Esophagus muscularis mucosa (tissue), 4 donors: ENCODE results near the gene SLC23A2. TPM values are rescaled to one million over a fixed set of nuclear protein-coding genes. Genes with fewer than 3 reads are reported as not detected.

Experiments used
- DNase-seq: peaks from one replicate; pipeline ENCODE4 v3.0.0-alpha.2; 2017; ENCODE audit errors: extremely low spot score
- H3K27ac ChIP-seq, 4 donors: fragments of 200-600 bp; sonication (generic); replicated peaks in 1 of 4; 1 replicate in 3 of 4; 2 replicates in 1 of 4; pipeline ENCODE4 v1.5.1; 2016 to 2019; ENCODE audit warnings: mild to moderate bottlenecking in 1 of 4
- H3K27me3 ChIP-seq, 4 donors: fragments of 200-600 bp; sonication (generic); one replicate each; pipeline versions ENCODE4 v1.5.1 to v1.6.0; 2016 to 2019
- H3K36me3 ChIP-seq, 4 donors: fragments of 200-600 bp; sonication (generic); one replicate each; pipeline ENCODE4 v1.5.1; 2016 to 2019
- H3K4me1 ChIP-seq, 4 donors: fragments of 200-600 bp; sonication (generic); one replicate each; pipeline ENCODE4 v1.5.1; 2016 to 2019
- H3K4me3 ChIP-seq, 4 donors: fragments of 200-600 bp; sonication (generic); 1 replicate in 2 of 4; 2 replicates in 2 of 4; pipeline ENCODE4 v1.5.1; 2016 to 2019; ENCODE audit warnings: mild to moderate bottlenecking in 4 of 4, moderate library complexity in 1 of 4
- H3K9me3 ChIP-seq, 4 donors: fragments of 200-600 bp; sonication (generic); 1 replicate in 3 of 4; 2 replicates in 1 of 4; pipeline ENCODE4 v1.5.1; 2016 to 2019
- EP300 ChIP-seq: sonication (generic); formaldehyde crosslinking; IDR thresholded peaks from one replicate; pipeline ENCODE4 v1.6.1; 2017; ENCODE audit warnings: antibody characterized with exemption
- POLR2A ChIP-seq: fragments of 450-650 bp; IDR thresholded peaks from one replicate; pipeline ENCODE4 v1.6.1; 2017; ENCODE audit warnings: antibody characterized with exemption, moderate library complexity, mild to moderate bottlenecking, low read depth
- POLR2AphosphoS5 ChIP-seq, 2 donors: sonication (generic); formaldehyde crosslinking; IDR thresholded peaks; one replicate each; pipeline ENCODE4 v1.6.1; 2017; ENCODE audit warnings: antibody characterized with exemption in 2 of 2
- WGBS: methylation state at CpG from one replicate; pipeline ENCODE4 v1.1.5; 2018; 5-methylcytosine and 5-hydroxymethylcytosine counted together
- intact Hi-C: fragments of 100-400 bp; cut with DNase I; formaldehyde crosslinking; loops from one replicate; pipeline ENCODE4 v1.15.1; 2023
- total RNA-seq, 4 donors: library from RNA; depleted of rRNA; stranded (reverse); fragments of >200 nt; gene quantifications; one replicate each; pipeline versions ENCODE4 v1.1.0 to v1.2.1, GENCODE V29; 2016
- TF ChIP-seq, protein P1 (sequence below), 3 experiments: fragments of 200-600 bp in 2 of 3; fragments of 450-650 bp in 1 of 3; sonication (generic) in 2 of 3; IDR thresholded peaks; one replicate each; pipeline ENCODE4 v1.5.1; 2017 to 2019; ENCODE audit warnings: antibody characterized with exemption in 3 of 3, mild to moderate bottlenecking in 2 of 3, moderate library complexity in 1 of 3

SLC23A2 gene
- total RNA-seq, 4 donors from 2014 or later, result 8.7 to 16.0 (median 12.2) TPM

DNA sequence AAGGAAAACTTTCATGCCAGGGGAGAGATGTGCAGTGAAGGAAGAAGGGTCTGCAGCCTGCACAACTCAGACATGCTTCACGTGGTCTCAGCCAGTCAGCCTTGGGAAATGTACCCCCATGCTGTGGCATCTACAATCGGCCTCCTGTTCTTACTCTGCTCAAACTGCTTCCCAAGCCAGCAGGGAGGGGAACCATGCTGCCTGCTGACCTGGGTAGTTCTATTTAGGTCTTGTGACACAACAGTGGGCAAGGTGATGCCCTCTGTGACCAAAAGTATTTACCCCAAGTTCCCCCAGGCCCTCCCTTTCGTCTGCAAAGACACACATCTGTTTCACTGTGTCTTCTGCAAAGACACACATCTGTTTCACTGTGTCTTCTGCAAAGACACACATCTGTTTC, 106.9 kb downstream of the SLC23A2 start:
- Histone ChIP-seq H3K4me1 (peaks cover 0 to 20% (median 14%) of the 10 kb centered on the region in 4 donors), H3K9me3 (no peaks in the 10 kb centered on the region), H3K4me3 (no peak overlapping the region), H3K27me3 (no peaks in the 10 kb centered on the region), H3K27ac (no peak overlapping the region), H3K36me3 (peaks cover under 1 to 38% (median 15%) of the 10 kb centered on the region in 4 donors)
- intact Hi-C loops, result no loop called here
- TF ChIP-seq POLR2A (no peak), EP300 (no peak), POLR2AphosphoS5 (IDR thresholded peaks at IDR 0.05) (no peak)
- TF ChIP-seq, protein P1, sequence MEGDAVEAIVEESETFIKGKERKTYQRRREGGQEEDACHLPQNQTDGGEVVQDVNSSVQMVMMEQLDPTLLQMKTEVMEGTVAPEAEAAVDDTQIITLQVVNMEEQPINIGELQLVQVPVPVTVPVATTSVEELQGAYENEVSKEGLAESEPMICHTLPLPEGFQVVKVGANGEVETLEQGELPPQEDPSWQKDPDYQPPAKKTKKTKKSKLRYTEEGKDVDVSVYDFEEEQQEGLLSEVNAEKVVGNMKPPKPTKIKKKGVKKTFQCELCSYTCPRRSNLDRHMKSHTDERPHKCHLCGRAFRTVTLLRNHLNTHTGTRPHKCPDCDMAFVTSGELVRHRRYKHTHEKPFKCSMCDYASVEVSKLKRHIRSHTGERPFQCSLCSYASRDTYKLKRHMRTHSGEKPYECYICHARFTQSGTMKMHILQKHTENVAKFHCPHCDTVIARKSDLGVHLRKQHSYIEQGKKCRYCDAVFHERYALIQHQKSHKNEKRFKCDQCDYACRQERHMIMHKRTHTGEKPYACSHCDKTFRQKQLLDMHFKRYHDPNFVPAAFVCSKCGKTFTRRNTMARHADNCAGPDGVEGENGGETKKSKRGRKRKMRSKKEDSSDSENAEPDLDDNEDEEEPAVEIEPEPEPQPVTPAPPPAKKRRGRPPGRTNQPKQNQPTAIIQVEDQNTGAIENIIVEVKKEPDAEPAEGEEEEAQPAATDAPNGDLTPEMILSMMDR (IDR thresholded peaks at IDR 0.05), result no peak
- no peak for DNase-seq
- 94% methylated on average over 3 of the region's 3 CpGs for WGBS

DNA sequence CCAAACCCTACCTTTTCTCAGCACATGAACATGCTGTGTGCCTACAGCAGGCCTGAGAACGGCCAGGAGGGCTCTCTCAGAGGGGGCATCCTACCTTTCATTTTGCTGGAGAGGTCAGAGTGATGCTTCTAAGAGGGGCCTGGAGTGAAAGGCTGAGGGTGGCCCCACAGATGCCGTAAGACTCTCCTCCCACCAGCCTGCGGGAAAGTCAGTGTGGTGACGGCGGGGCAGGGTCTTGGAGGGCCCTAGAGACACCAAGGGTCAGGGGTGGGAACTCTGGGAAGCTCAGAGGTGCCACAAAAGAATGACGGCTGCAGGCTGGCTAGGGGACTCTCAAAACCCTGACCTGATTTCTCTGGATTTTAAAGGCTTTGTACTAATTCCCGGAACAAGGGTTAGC, 107.6 kb downstream of the SLC23A2 start:
- DNase-seq, result no peak
- no peaks in the 10 kb centered on the region for H3K9me3 ChIP-seq
- 96% methylated on average over 7 of the region's 7 CpGs for WGBS

DNA sequence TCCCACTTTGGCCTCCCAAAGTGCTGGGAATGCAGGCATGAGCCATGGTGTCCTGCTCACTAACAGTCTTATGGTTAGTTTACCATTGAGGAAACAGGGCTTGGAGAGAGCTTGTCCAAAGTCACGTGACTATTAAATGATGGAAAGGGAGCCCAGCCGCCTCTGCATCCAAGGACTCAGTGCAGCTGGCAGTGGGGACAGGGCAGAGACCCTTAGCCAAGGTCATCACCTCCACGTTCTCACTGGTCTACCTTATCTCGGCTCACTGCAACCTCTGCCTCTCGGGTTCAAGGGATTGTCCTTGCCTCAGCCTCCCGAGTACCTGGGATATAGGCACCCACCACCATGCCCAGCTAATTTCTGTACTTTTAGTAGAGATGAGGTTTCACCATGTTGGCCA, 109.3 kb downstream of the SLC23A2 start:
- no peak overlapping the region for H3K27ac ChIP-seq
- no peak for TF ChIP-seq POLR2A
- TF ChIP-seq, protein P1 (IDR thresholded peaks at IDR 0.05), result no peak
- no peak for TF ChIP-seq EP300
- no peak for TF ChIP-seq POLR2AphosphoS5 (IDR thresholded peaks at IDR 0.05)

More for the DNA sequence above, 107.6 kb downstream of the SLC23A2 start:
- no peak for TF ChIP-seq POLR2AphosphoS5 (IDR thresholded peaks at IDR 0.05)
- TF ChIP-seq, protein P1 (IDR thresholded peaks at IDR 0.05), result no peak
- TF ChIP-seq POLR2A, result no peak
- TF ChIP-seq EP300, result no peak
- intact Hi-C loops, result no loop called here
- Histone ChIP-seq H3K27ac (no peak overlapping the region), H3K4me3 (no peak overlapping the region), H3K4me1 (peaks cover 0 to 13% (median 11%) of the 10 kb centered on the region in 4 donors), H3K27me3 (no peaks in the 10 kb centered on the region), H3K36me3 (peaks cover 6 to 38% (median 18%) of the 10 kb centered on the region in 4 donors)

DNA sequence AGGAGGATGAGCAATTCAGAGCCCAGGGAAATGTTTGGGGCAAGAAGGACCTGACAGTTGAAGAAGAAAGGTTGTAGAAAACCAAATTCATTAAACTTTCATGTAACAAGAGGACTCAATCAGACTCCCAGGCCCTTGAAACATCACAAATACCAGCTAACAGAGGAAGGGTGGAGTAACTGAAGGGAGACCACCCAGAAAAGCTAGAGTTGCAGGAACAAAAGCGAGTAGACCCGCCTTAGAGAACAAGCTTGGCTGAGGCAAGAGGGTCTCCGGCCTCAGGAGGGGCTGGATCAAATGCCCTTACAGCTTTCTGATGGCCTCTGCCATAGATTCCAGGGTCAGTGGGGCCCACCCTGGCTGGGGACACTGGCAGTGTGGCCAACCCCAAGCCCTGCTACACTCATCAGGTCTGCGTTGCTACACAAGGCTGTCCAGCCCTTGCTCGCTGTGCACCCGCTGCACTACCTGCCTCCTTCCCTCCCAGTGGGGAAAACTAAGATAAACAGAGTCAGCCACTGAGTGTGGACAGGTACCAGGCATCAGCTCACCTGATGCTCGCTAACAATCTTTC, 110.0 kb downstream of the SLC23A2 start:
- intact Hi-C loops, result no loop called here
- TF ChIP-seq POLR2A, result no peak
- 93% methylated on average over 7 of the region's 7 CpGs for WGBS
- H3K9me3 ChIP-seq, result no peaks in the 10 kb centered on the region
- peaks cover 6 to 50% (median 19%) of the 10 kb centered on the region in 4 donors for H3K36me3 ChIP-seq
- H3K4me3 ChIP-seq, result no peak overlapping the region
- H3K4me1 ChIP-seq, result peaks cover 0 to 6% (median 0%) of the 10 kb centered on the region in 4 donors
- no peak for DNase-seq
- H3K27me3 ChIP-seq, result no peaks in the 10 kb centered on the region
- no peak overlapping the region for H3K27ac ChIP-seq

More for the DNA sequence above, 109.3 kb downstream of the SLC23A2 start:
- Histone ChIP-seq H3K27me3 (no peaks in the 10 kb centered on the region), H3K36me3 (peaks cover 6 to 48% (median 19%) of the 10 kb centered on the region in 4 donors), H3K9me3 (no peaks in the 10 kb centered on the region), H3K4me1 (peaks cover 0 to 3% (median 0%) of the 10 kb centered on the region in 4 donors), H3K4me3 (no peak overlapping the region)
- 100% methylated on average over 2 of the region's 6 CpGs for WGBS
- intact Hi-C loops, result no loop called here
- DNase-seq, result no peak

DNA sequence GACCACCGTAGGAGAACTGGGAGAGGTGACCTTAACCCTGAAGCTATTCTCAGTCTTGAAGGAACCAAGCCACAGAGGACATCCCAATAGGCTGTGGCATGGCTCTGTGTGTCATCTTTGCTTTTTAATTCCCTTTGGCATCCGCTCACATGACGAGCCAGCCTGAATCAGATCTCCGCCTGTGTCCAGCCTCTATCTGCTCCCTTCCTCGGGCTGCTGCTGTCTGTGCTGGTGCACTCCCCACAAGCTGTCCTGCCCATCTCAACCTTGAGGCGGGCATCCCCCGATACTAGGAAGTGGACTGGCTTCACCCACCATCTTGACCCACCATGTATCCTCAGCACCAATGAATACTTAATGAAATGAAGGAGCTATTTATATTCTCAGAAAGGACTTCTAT, 111.9 kb downstream of the SLC23A2 start:
- H3K4me3 ChIP-seq, result no peak overlapping the region
- 91% methylated on average over 7 of the region's 7 CpGs for WGBS
- H3K4me1 ChIP-seq, result peaks cover 0 to 6% (median 0%) of the 10 kb centered on the region in 4 donors
- no peaks in the 10 kb centered on the region for H3K27me3 ChIP-seq
- no peaks in the 10 kb centered on the region for H3K9me3 ChIP-seq
- intact Hi-C loops, result no loop called here
- no peak overlapping the region for H3K27ac ChIP-seq
- TF ChIP-seq, protein P1 (IDR thresholded peaks at IDR 0.05), result no peak
- no peak for TF ChIP-seq POLR2A
- no peak for TF ChIP-seq POLR2AphosphoS5 (IDR thresholded peaks at IDR 0.05)
- no peak for TF ChIP-seq EP300
- DNase-seq, result no peak
- peaks cover 6 to 58% (median 21%) of the 10 kb centered on the region in 4 donors for H3K36me3 ChIP-seq
